HL-60 (cell line): Measurements from ENCODE around the gene IL20RA.

Source experiments
- DNase-seq, 2 experiments: peaks; one replicate each; pipeline ENCODE4 v3.0.0-alpha.2; 2010 to 2020; ENCODE audit warnings: low read depth in 1 of 2, low spot score in 1 of 2
- H3K27ac ChIP-seq: fragments of 250-450 bp; sonication (Bioruptor Pico); replicated peaks from 2 replicates; pipeline ENCODE4 v1.5.1; 2020; ENCODE audit warnings: mild to moderate bottlenecking, moderate library complexity
- H3K27me3 ChIP-seq: fragments of 250-450 bp; sonication (Bioruptor Pico); 2 replicates; pipeline ENCODE4 v1.5.1; 2021; ENCODE audit warnings: mild to moderate bottlenecking, moderate library complexity; ENCODE audit not compliant: insufficient read depth, poor library complexity, severe bottlenecking
- H3K4me3 ChIP-seq: replicated peaks from 2 replicates; pipeline ENCODE4 v1.5.1; 2011; ENCODE audit warnings: mild to moderate bottlenecking, control low read depth, low read length; ENCODE audit not compliant: insufficient read depth
- GABPA ChIP-seq: IDR thresholded peaks from 2 replicates; pipeline ENCODE4 v1.6.1; 2012; ENCODE audit warnings: low read depth
- POLR2AphosphoS5 ChIP-seq: IDR thresholded peaks from 2 replicates; pipeline ENCODE4 v1.6.1; 2012; ENCODE audit warnings: low read depth
- SPI1 ChIP-seq: IDR thresholded peaks from 2 replicates; pipeline ENCODE4 v1.6.1; 2012; ENCODE audit warnings: low read depth, mild to moderate bottlenecking, borderline replicate concordance
- TF ChIP-seq, protein P1 (sequence below): IDR thresholded peaks from one replicate; pipeline ENCODE4 v1.5.1; 2011; ENCODE audit warnings: low read length, control low read depth, inconsistent platforms; ENCODE audit not compliant: insufficient read depth
- TF ChIP-seq, protein P2 (sequence below): IDR thresholded peaks from 2 replicates; pipeline ENCODE4 v1.6.1; 2012; ENCODE audit warnings: low read depth; ENCODE audit not compliant: insufficient replicate concordance

Gene IL20RA

GRCh38 chr6:136959471-136959891, 85.3 kb downstream of the IL20RA start:
- no peak overlapping the region for H3K4me3 ChIP-seq
- TF ChIP-seq SPI1 (no peak), GABPA (no peak), POLR2AphosphoS5 (no peak)
- TF ChIP-seq, protein P1, sequence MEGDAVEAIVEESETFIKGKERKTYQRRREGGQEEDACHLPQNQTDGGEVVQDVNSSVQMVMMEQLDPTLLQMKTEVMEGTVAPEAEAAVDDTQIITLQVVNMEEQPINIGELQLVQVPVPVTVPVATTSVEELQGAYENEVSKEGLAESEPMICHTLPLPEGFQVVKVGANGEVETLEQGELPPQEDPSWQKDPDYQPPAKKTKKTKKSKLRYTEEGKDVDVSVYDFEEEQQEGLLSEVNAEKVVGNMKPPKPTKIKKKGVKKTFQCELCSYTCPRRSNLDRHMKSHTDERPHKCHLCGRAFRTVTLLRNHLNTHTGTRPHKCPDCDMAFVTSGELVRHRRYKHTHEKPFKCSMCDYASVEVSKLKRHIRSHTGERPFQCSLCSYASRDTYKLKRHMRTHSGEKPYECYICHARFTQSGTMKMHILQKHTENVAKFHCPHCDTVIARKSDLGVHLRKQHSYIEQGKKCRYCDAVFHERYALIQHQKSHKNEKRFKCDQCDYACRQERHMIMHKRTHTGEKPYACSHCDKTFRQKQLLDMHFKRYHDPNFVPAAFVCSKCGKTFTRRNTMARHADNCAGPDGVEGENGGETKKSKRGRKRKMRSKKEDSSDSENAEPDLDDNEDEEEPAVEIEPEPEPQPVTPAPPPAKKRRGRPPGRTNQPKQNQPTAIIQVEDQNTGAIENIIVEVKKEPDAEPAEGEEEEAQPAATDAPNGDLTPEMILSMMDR, result no peak
- peaks cover 8% of the 10 kb centered on the region for H3K27me3 ChIP-seq
- no peak for DNase-seq
- H3K27ac ChIP-seq, result no peak overlapping the region

GRCh38 chr6:136958168-136958567, 86.6 kb downstream of the IL20RA start:
- Histone ChIP-seq H3K4me3 (no peak overlapping the region), H3K27ac (no peak overlapping the region), H3K27me3 (peaks cover 9% of the 10 kb centered on the region)
- no peak for DNase-seq
- no peak for TF ChIP-seq GABPA

GRCh38 chr6:136956590-136957544, 87.9 kb downstream of the IL20RA start:
- TF ChIP-seq SPI1 (no peak), POLR2AphosphoS5 (no peak), GABPA (no peak)
- TF ChIP-seq, protein P2, sequence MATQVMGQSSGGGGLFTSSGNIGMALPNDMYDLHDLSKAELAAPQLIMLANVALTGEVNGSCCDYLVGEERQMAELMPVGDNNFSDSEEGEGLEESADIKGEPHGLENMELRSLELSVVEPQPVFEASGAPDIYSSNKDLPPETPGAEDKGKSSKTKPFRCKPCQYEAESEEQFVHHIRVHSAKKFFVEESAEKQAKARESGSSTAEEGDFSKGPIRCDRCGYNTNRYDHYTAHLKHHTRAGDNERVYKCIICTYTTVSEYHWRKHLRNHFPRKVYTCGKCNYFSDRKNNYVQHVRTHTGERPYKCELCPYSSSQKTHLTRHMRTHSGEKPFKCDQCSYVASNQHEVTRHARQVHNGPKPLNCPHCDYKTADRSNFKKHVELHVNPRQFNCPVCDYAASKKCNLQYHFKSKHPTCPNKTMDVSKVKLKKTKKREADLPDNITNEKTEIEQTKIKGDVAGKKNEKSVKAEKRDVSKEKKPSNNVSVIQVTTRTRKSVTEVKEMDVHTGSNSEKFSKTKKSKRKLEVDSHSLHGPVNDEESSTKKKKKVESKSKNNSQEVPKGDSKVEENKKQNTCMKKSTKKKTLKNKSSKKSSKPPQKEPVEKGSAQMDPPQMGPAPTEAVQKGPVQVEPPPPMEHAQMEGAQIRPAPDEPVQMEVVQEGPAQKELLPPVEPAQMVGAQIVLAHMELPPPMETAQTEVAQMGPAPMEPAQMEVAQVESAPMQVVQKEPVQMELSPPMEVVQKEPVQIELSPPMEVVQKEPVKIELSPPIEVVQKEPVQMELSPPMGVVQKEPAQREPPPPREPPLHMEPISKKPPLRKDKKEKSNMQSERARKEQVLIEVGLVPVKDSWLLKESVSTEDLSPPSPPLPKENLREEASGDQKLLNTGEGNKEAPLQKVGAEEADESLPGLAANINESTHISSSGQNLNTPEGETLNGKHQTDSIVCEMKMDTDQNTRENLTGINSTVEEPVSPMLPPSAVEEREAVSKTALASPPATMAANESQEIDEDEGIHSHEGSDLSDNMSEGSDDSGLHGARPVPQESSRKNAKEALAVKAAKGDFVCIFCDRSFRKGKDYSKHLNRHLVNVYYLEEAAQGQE, result no peak
- TF ChIP-seq, protein P1, result no peak
- H3K27ac ChIP-seq, result no peak overlapping the region
- H3K27me3 ChIP-seq, result peaks cover 9% of the 10 kb centered on the region
- no peak overlapping the region for H3K4me3 ChIP-seq
- DNase-seq, result no peak

- Histone ChIP-seq H3K27ac (no peak overlapping the region), H3K27me3 (peaks cover 6% of the 10 kb centered on the region), H3K4me3 (no peak overlapping the region)
- DNase-seq, result no peak
- TF ChIP-seq GABPA (no peak), SPI1 (no peak), POLR2AphosphoS5 (no peak)
- TF ChIP-seq, protein P2, result no peak
- TF ChIP-seq, protein P1, result no peak
Measured at GRCh38 chr6:136955123-136955522, 89.6 kb downstream of the IL20RA start.
